ENCODE results near the gene ANKMY2.

Gene ANKMY2

DNA sequence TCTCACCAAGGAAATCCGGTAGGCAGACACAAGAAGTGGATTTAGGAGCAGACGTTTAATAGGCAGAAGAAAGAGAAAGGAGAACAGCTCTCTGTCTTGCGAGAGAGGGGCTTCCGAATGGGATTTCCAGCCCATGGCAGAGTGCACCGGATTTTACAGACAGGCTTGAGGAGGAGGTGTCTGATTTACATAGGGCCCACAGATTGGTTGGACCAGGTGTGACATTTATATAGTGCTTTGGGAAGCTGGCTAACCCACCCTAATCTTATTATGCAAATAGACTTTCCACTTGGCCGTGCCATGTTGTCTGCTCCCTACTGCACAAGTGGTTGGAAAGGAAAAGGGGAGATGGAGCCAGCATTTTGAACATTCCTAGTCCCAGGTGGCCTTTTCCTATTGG, 57.8 kb downstream of the ANKMY2 start:
- H3K27ac ChIP-seq: no peak overlapping the region
- no peak overlapping the region for H3K4me3 ChIP-seq

DNA sequence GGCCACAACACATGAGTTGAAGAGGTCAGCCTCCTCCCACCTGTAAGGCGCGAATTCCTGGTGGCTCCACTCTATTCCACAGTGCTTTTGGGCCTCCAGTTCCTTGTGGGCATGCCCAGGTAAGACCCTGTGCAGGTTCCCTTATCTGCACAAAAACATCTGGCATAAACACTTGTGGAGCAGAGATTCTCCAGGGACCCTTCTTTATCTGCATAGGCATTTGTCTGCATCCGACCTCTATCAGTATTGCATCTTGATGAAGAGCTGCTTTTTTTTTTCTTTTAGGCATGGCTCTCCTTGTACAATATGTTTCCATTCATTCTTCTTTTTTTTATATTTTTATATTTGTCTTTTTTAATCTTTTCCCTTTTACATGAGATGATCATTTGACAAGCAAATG, 58.4 kb downstream of the ANKMY2 start:
- no peak overlapping the region for H3K27ac ChIP-seq
- no peak overlapping the region for H3K4me3 ChIP-seq

DNA sequence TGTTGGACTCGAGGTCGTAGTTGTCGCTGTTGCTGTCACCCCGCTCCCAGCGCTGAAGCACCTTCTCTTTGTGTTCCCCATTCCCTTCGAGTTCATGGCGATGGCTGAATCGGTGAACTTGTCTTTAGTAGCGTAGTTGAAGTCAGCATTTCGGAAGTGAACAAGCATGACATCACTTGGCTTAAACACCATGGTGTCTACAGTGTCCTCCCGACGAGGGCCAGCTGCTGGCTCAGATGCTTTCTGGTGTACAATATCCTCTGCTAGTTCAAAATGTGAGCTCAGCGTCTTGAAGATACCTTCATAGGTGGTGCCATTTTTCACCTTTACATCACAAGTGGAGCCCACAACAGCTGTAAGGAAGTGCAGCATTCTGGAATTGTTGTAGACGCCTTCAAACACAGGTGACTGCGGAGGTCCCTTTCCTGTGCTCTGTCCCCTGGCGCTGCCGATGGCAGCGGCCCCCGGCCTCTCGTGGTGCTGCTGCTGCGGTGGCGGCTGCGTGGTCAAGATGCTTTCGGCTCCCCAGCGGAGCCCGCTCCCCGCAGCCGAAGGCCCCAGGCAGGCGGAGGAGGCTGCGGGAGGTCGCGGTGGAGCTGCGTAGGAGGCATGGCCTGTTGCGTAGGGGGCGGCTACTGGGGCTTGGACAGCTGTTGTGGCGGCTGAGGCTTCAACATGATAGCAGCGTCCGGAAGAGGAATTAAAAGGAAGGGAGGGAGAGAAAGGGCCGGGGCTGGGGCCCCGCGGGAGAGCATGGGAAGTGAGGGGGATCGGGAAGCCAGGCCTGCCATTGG, 59.3 kb downstream of the ANKMY2 start:
- H3K27ac ChIP-seq: no peak overlapping the region
- H3K4me3 ChIP-seq: no peak overlapping the region

DNA sequence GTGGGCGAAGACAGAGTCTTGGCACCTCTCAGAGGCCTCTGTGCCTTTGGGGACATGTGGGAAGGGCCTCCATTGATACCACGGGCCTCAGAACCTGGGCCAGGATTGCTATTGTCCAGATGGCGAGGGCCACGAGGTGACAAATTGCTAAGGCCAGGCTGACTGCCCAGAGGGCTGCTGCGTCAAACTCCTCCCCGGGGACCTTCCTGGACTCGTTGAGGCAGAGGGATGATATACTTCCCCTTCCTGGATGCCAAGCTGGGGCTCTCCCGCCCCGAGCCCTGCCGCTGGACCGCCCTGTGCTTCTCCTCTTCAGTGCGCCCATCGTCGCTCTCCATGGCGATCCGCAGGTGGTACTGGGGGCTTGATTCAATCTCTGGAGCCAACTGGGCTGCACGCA, 60.0 kb downstream of the ANKMY2 start:
- H3K27ac ChIP-seq: no peak overlapping the region
- no peak overlapping the region for H3K4me3 ChIP-seq

DNA sequence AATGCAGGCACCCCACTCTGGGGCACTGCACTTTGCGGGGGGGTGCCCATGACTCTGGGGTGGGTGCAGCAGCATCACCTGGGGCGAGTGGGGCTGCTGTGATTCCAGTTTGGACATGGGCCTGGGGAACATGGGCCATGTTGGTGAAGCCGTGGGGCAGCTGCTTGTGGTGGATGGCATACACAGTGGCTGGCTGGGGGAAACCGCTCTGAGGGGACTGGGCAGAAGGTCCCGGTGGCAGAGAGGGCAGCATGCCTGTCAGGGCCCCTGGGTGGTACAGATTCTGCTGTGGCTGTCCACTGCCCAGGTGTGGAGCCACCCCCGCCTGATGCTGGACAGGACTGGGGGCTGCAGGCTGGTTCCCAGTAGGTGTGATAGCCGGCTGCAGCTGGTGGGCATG, 61.7 kb downstream of the ANKMY2 start:
- H3K27ac ChIP-seq: no peak overlapping the region
- no peak overlapping the region for H3K4me3 ChIP-seq

DNA sequence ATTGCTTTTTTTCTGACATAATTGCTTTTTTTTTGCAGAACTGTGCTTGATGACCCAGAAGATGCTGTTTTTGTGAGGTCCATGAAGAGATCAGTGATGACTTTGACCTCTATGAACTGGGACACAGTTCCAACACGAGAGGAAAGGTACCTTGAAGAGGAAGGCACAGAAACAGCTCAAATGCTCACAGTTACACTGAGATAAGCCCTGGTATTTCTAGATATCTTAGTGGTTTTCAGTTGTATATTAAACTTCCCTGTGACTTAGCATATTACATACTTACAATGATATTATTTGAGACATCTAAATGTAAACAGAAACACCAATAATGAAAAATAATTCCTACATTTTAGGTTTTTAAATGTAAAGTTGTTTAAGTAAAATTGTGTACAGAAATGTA, 64.3 kb downstream of the ANKMY2 start:
- H3K4me3 ChIP-seq: no peak overlapping the region

DNA sequence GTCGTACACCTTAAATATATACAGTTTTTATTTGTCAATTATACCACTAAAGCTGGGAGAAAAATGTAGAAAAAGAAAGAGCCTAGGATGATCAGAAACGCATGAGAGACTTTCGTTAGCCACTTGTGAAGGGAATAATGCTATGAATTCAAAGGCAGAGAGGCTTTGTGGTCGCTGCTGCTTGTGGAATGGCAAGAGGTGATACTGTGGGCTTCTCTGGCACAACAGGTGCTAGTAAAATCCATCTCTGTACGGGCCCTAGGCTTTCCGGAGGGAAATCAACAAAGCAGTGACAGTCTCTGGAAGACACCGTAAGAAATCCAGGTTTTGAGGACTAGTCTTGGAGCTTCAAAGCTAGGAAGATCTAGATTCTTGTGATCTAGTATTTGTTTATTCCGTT, 66.3 kb downstream of the ANKMY2 start:
- Histone ChIP-seq H3K27ac (no peak overlapping the region), H3K4me3 (no peak overlapping the region)

More for the DNA sequence above, 64.3 kb downstream of the ANKMY2 start:
- H3K27ac ChIP-seq: no peak overlapping the region

DNA sequence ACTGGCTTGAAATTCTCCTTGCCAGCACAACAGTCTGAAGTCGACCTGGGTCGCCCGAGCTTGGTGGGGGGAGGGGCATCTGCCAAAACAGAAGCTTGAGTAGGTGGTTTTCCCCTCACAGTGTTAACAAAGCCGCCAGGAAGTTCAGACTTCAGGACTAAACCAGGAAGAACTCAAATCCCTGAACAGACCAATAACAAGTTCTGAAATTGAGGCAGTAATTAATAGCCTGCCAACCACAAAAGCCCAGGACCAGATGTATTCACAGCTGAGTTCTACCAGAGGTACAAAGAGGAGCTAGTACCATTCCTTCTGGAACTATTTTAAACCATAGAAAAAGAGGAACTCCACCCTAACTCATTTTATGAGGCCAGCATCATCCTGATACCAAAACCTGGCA, 73.6 kb downstream of the ANKMY2 start:
- Histone ChIP-seq H3K4me3 (no peak overlapping the region), H3K27ac (no peak overlapping the region)

DNA sequence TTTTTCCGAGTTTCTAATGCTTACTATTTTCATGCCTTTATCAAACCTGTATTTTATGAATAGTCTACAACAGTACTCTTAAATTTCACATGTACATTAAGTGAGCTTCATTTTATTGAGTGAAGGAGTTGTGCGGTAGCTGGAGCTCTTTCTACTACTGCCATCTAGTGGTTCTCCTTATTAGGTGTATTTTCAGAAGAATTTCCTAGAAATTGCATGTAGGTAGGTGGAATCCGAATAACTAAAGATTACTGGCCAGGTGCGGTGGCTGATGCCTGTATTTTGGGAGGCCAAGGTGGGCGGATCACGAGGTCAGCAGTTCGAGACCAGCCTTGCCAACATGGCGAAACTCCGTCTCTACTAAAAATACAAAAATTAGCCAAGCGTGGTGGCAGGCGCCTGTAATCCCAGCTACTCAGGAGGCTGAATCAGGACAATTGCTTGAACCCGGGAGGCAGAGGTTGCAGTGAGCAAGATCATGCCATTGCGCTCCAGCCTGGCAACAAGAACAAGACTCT, 80.6 kb downstream of the ANKMY2 start:
- Histone ChIP-seq H3K27ac (no peak overlapping the region), H3K4me3 (no peak overlapping the region)

DNA sequence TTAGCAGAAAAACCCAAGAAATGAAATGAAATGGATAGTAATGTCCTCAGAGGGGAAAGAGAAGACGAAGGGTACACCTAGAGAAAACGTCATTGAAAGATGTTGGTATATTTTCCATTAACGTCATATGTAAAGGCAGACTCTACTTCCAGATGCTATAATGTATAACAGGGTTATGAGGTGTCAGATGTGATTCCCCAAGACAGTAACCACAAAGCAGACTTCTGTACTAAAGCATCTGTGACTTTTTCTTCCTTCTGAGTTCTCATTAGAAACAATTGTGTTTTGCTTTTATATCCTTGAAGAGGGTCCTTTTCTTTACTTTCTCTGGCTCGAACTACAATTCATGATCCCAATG, 81.6 kb downstream of the ANKMY2 start:
- Histone ChIP-seq H3K27ac (no peak overlapping the region), H3K4me3 (no peak overlapping the region)

DNA sequence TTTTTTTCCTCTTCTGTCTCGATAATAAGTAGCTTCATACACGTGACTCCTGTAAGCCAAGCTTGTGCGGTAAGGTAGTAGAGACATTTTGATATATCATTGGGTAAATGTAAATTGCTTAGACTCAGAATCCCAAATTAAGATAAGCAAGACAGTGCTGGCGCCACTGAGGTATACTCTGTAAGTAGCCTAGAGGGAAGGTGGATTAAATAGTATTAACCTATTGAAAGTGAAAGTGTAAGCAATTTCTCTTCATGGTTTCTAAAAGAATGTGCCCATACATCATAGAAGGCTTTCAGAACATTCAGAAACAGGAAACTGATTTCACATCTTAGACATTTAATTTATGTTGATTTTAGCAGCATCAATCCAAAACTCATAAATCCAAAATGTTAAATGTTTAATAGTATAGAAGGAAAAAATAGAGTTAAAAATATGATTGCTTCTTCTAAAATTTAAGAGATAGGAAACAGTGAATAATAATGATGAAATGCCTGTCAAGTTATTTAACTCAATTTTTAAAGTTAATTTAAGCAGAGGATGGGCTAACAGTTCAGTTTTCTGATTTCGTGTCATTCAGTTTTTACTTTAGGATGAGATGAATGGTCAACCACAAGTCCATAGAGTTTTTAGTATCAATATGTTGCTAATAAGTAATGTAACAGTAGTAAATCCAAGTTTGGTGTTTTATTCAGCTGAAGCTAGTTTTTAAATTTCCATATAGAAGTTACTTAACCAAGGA, 82.1 kb downstream of the ANKMY2 start:
- H3K27ac ChIP-seq: no peak overlapping the region
- H3K4me3 ChIP-seq: no peak overlapping the region

DNA sequence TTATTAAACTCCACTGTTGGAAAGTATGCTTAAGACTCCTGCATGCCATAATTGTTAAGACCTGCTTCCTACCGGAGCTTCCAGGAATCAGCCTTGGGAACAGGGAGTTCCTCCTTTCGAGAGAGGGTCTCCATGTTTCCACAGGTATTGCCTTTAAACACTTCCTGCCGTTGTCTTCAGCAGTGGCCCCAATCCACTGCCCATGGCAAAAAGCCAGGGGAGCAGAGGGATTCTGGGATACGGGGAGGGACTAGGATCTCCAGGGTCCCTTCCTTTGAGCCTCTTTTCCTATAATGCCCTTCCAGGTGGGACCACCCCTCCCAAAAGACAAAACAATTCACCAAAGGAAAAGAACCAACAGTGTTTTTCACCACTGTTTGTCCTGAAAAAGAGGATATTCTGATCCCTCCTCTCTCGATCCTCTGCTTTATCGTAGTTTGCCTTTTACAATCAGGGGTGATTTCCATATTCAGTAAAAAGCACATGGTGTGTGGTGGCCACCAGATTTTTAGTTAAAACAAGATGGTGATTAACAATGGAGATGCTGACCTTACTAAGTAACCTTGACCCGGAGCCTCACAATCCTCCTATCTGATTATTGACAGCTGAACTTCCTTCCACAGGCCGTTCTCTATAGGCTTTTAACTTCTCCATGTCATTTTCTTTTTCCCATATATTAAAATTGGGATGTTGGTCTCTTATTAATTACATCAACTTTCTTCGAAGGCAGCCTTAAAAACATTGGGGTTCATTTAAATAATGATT, 82.9 kb downstream of the ANKMY2 start:
- Histone ChIP-seq H3K27ac (no peak overlapping the region), H3K4me3 (no peak overlapping the region)

DNA sequence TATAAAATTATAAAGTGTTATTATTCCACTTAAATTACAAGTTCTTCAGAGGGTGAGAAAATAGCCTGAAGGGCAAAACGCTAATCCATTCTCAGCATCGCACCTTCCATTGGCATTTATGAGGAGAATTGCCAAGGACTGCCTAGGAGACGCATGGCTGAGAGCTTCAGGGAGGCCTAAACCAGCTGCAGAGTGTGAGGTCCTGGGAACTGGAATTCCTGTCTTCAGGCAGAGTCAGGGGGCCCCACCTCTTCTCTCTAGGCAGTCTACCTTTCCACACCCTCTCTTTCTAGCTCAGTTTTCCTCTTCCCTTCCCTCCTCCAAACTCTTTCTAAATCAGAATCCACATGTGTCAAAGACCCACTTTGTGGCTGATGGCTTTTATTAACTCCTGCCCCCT, 83.6 kb downstream of the ANKMY2 start:
- Histone ChIP-seq H3K4me3 (no peak overlapping the region), H3K27ac (no peak overlapping the region)

DNA sequence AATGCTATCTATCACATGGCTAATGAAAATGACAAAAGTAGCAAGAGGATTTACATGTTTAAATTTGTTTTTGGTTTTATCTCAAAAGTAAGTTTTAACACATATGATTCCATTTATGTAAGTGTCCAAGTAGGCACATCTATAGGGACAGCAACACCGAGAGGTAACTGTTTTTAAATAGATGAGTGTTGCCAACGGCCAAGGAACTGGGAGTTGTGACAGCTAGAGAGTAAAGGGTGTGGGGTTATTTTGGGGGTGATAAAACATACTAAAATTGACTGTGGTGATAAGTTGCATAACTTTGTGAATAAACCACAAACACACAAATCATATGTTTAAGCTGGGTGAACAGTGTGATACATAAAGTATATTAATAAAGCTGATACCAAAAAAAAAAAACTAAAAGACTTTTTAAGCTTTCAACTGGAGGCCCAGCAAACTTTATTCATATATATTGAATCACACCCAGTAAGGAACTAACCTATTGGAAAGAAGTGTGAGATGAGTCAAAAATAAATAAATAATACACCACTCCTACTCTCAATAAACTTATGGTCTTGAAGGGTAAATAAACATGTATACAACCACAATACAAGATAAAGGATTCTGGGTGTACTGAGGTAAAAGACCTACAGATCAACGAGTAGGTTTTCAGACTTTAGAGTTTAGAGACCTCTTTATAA, 85.9 kb downstream of the ANKMY2 start:
- Histone ChIP-seq H3K4me3 (no peak overlapping the region), H3K27ac (no peak overlapping the region)

DNA sequence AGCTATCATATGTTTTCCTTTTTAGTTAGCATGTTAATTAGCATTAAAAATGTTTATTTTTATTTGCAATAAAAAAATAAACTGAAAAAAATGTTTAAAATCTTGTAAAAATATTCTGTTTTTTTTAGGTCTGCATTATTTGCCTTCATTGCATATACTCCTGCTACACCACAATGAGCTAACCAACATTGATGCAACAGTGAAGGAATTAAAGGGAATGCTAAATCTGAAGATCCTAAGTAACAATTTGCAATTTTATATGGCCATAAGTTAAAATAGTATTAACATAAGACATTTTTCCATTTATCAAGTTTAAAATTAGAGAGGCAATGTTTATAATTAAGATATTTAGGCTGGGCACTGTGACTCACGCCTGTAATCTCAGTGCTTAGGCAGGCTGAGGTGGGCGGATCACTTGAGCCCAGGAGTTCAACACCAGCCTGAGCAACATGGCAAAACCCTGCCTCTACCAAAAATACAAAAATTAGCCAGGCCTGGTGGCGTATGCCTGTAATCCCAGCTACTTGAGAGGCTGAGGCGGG, 86.7 kb downstream of the ANKMY2 start:
- H3K4me3 ChIP-seq: no peak overlapping the region
- H3K27ac ChIP-seq: no peak overlapping the region

DNA sequence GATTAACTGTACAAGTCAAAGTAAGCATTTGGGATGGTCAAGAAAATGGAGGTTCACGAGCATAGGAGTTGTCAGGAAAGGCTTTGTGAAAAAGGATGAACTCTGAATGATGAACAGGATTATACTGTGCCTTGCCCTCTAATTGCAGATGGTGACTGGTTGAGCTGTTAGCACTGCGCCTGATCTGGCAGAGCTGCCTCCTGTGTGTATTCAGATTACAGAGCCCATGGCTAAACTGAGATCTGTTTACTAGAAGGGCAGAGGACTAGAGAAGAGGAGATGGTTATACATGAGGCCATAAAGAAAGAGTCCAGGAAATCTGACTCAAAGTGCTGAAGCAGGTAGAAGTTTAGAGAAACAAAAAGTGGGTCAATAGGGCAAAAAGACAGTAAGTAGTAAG, 89.2 kb downstream of the ANKMY2 start:
- H3K27ac ChIP-seq: no peak overlapping the region
- H3K4me3 ChIP-seq: no peak overlapping the region

DNA sequence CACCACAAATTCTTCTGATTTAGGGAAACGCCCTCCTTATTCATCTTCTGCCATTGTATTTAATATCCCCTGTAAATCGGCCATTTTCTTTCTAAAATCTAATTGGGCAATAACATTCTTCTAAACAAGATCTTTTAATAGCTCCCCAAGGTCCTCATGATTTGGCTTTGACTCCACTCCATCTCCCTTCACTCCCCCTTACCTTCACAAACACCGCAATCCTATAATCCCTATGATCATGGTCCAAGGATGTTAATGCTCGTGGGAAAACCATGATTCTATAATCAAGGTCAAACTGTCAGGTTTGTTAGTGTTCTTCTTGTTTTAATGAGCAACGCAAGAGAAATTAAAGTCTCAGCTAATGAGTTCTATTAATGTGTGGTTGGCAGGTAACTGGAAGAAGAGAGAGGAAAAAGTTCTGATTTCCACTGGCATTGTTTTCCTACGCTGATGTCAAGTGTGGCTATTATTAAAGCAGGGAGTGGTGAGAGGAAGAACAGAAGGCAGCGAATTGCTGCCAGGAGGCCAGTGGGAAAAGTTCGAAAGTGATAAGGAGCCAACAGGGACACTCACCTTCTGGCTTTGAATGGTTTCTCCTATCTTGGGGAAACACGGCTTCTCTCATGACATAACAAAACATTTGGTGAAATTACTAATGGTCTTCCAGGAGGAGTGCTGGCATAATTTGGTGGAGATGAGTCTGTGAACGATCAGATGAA, 90.9 kb downstream of the ANKMY2 start:
- H3K27ac ChIP-seq: no peak overlapping the region
- H3K4me3 ChIP-seq: no peak overlapping the region

DNA sequence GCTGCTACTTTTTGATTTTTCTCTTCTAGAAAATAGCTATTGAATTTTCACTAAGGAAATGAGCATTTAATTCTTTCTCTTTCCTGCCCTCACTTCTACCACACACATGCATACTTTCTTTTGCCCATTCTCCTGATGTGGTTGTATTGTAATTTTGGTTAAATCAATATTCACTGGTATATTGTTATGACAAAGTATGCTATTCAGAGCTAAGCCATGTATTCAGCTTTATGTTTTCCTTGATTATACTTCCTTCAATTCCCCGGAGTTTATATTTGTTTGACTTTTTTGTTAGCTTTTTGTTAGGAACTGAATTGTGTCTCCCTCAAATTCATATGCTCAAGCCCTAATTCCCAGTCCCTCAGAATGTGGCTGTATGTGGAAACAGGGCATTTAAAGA, 94.9 kb downstream of the ANKMY2 start:
- Histone ChIP-seq H3K27ac (no peak overlapping the region), H3K4me3 (no peak overlapping the region)

Data from skin epidermis (tissue), 12 donors.